RWPE1 (cell line): Measurements from ENCODE around the gene ZFP62.

Experiments used
- CTCF ChIA-PET: fragments of 350-600 bp; sonication (Branson Sonifier 250); formaldehyde crosslinking; extraction: SDS; loops from one replicate; lab custom pipeline; 2021; lab: Yijun Ruan, JAX
- POLR2A ChIA-PET: fragments of 400-600 bp; formaldehyde crosslinking; extraction: SDS; loops from one replicate; lab custom pipeline; 2020; ENCODE audit warnings: antibody characterized with exemption; ENCODE audit not compliant: low non-redundant PET; lab: Yijun Ruan, JAX
- DNase-seq: peaks from one replicate; pipeline ENCODE4 v3.0.0; 2012; ENCODE audit warnings: low spot score
- H3K27ac ChIP-seq: fragments of 450-650 bp; 2 replicates; pipeline ENCODE4 v1.5.1; 2017
- TF ChIP-seq, protein P1 (sequence below): fragments of 450-650 bp; conservative IDR thresholded peaks from 2 replicates; pipeline ENCODE4 v1.5.1; 2017; ENCODE audit warnings: low read depth, mild to moderate bottlenecking

The ZFP62 gene

DNA sequence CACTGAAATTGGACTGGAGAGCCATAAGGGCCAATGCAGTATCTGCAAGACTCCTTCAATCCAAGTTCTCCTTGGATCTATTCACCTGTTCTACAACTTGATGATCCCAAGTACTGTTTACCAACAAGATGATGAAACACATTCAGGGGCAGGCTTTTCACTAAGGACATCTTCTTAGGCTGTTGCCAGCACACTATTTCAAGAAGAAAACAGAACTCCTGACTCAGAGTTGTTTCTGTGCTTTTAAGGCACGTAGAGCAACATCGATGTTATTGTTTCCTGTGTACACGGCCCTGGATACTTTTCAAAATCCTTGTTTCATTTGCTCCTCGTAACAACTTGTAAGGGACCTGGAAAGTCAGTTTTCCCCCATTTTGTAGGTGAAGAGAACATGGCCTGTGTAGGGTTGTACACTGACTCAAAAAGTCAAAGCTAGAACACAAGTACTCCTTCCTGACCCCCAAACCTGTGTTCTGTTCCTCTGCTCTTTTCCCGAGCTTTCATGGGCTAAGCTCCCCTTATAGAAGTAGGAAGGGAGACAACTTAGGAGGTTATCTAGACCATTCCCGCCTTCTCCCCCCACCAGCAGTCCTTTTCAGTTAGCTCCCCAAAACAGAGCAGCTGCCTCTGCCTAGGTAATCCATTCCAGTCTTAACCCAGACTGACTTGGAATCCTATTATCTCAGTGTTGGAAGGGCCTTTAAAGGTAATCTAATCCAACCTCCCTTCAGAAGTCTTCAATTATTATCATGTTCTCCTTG lies 53.2 kb downstream of the ZFP62 start:
- POLR2A ChIA-PET = interaction anchor here (0.6 to 1.0 kb wide), 2 partner anchors 14 to 23 kb away, joined by 3 to 4 read pairs; no protein-coding TSS in a partner anchor
- no peak for DNase-seq
- no peak overlapping the region for H3K27ac ChIP-seq
- TF ChIP-seq, protein P1, sequence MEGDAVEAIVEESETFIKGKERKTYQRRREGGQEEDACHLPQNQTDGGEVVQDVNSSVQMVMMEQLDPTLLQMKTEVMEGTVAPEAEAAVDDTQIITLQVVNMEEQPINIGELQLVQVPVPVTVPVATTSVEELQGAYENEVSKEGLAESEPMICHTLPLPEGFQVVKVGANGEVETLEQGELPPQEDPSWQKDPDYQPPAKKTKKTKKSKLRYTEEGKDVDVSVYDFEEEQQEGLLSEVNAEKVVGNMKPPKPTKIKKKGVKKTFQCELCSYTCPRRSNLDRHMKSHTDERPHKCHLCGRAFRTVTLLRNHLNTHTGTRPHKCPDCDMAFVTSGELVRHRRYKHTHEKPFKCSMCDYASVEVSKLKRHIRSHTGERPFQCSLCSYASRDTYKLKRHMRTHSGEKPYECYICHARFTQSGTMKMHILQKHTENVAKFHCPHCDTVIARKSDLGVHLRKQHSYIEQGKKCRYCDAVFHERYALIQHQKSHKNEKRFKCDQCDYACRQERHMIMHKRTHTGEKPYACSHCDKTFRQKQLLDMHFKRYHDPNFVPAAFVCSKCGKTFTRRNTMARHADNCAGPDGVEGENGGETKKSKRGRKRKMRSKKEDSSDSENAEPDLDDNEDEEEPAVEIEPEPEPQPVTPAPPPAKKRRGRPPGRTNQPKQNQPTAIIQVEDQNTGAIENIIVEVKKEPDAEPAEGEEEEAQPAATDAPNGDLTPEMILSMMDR = no peak
- CTCF ChIA-PET = interaction anchor here (0.5 to 1.2 kb wide), 4 partner anchors 44 to 899 kb away, joined by 3 to 4 read pairs (median 4); no protein-coding TSS in a partner anchor

DNA sequence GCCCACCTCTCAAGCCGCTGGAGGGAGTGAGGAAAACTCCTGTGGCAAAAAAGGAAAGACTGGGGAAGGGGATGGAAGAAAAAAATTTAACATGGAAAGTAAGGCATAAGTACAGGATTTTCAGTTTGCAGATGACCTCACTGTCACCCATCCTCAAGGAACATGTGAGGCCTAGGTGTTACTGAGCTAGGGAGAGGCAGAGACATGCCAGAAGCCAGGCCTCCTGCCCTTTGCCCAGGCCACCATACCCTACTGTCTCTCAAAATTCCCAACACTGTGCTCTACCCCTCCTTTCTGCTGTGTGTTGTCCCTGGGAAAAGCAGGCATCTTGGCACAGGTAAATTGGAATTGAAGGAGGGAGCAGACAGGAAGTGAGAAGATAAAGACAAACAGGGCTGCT lies 54.0 kb downstream of the ZFP62 start:
- TF ChIP-seq, protein P1 = no peak
- DNase-seq = no peak
- peak overlapping the region; percentile 62 for H3K27ac ChIP-seq
- ChIA-PET POLR2A (no interaction called here), CTCF (interaction anchor here (0.7 to 1.2 kb wide), 2 partner anchors 91 to 377 kb away, joined by 3 read pairs; no protein-coding TSS in a partner anchor)

DNA sequence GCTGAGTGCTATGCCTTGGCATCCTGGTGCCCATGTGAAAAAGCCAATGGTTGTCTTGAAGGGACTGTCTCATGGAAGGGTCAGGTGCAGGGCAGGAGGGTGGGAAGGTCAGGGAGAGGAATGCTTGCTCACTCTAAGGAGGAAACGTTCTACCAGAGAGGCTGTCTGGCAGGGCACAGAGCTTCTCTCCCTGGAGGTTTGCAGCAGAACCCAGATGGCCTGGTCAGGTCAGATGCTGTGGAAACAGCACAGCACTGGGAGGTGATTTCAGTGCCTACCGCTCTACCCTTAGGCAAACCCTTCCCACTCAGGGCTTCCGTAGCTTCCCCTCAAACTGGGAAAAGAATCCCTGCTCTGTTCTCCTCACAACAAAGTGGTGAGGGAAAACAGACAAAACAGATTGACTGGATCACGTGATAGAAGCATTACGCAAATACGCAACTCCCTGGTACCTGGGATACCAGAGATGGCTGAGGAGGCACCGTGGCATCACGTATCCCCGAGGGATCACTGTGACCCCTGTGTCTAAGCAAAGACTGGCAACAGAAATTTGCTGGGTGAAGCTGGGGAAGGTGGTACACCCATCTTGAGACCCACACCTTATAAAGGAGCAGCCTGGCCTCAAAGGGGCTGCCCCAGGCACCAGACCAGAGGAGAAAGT lies 54.6 kb downstream of the ZFP62 start:
- H3K27ac ChIP-seq = peak overlapping the region; percentile 62
- TF ChIP-seq, protein P1 = no peak
- no peak for DNase-seq
- CTCF ChIA-PET = interaction anchor here (0.7 to 1.0 kb wide), 2 partner anchors 22 to 92 kb away, joined by 3 to 4 read pairs; no protein-coding TSS in a partner anchor
- POLR2A ChIA-PET = no interaction called here

DNA sequence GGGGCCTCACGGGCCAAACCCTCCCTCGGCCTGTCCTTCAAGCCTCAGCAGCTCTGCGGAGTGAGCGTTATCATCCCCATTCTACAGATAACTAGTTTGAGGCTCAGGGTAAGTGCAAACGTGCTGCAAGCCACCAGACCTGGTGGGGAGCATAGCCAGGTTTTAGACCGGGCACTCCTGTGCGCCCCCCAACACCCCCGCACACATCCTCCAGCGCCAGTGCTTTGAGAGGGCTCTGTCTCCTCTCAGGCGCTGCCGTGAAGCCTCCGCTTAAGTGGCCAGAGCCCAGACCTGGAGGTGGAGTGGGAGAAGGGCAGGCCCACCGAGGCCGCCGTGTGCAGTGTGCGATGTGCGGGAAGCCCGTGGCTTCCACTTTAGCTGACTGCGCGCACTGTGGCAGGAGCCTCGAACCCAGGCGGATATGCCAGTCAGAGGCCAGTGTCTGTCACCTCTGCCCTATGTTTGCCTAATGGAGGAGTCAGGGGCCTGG lies 56.9 kb downstream of the ZFP62 start:
- ChIA-PET POLR2A (interaction anchor here (2.3 kb wide), 1 partner anchor 27 kb away, joined by 7 read pairs; no protein-coding TSS in a partner anchor), CTCF (interaction anchor here (0.5 to 1.2 kb wide), 2 partner anchors 20 to 85 kb away, joined by 3 read pairs; no protein-coding TSS in a partner anchor)
- DNase-seq = no peak
- peak overlapping the region; percentile 98 for H3K27ac ChIP-seq
- TF ChIP-seq, protein P1 = no peak

DNA sequence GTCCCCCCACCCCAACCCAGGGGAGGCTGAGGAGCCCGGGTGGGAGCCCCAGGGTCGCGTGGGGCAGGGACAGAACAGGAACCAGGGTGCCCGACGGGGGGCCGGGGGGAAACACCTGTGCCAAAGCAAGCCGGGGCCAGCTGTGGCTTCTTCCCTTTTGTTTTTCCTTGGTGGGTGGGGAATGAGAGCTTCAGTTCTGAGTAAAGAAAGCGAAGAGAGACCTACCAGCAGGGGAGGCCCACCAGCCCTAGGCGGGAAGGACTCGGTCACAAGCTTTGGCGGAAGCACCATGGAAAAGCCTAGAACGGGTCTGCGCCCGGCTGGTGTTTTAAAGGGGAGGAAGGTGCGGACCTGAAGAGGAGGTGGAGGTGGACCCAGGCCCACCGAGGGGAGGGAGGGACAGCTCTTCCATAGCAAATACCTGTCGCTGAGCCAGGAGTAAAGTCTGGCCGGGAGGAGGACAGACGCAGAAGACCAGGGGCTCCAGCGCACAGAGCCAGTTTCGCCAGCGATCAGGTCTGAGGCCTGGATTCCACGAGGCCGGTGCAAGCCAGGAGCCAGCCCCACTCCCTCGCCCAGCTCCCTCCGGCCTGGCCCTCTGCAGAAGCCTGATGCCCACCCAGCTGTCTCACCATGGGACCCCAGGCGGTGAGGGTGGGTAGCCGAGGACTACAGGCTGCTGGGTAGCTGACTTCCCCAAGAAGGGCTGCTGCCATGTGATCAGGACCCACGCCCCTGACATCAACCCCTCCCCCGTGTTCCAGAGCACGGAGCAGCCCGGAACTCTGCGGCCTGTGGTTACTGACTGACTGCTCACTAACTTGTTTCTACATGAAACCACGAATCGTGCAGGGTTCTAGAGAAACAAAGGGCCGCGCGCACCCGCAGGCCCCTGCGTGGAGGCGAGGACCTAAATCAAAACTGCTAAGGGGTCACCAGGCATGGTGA lies 57.6 kb downstream of the ZFP62 start:
- H3K27ac ChIP-seq = peak overlapping the region; percentile 98
- TF ChIP-seq, protein P1 = no peak; the same call in 1 of the 2 replicates
- POLR2A ChIA-PET = interaction anchor here (0.5 to 2.3 kb wide), 2 partner anchors 27 to 458 kb away, joined by 4 to 7 read pairs; partner anchors contain the start of gene TRIM52
- CTCF ChIA-PET = interaction anchor here (0.5 to 1.4 kb wide), 6 partner anchors 19 to 402 kb away, joined by 3 to 5 read pairs (median 4); no protein-coding TSS in a partner anchor
- DNase-seq = peak; percentile 74
